Caco-2 (cell line): ENCODE results near the gene CREB3L2. TPM values are rescaled to one million over a fixed set of nuclear protein-coding genes. Genes with fewer than 3 reads are reported as not detected.
"Not testable (repeated sequence)": the region's sequence is repeated elsewhere in the genome, so short reads cannot be mapped to it uniquely, and the experiment has no call there.

ENCODE experiments used
- BruUV-seq: library from RNA; stranded (reverse); fragments of 400-500 nt; replicated peaks from 2 replicates; lab custom pipeline; 2021; lab: Mats Ljungman, UMichigan
- CTCF ChIA-PET: fragments of 300-600 bp; sonication (Branson Sonifier 250); formaldehyde crosslinking; loops from one replicate; lab custom pipeline; 2022; ENCODE audit warnings: antibody characterized with exemption; lab: Charles Lee
- POLR2A ChIA-PET: fragments of 300-600 bp; sonication (Branson Sonifier 250); formaldehyde crosslinking; loops from one replicate; lab custom pipeline; 2022; ENCODE audit warnings: antibody characterized with exemption; lab: Charles Lee
- DNase-seq, 2 experiments: peaks; one replicate each; pipeline versions ENCODE4 v3.0.0 to v3.0.0-alpha.2; 2020 to 2022
- H3K27me3 ChIP-seq: replicated peaks from 2 replicates; pipeline ENCODE4 v1.6.0; 2011; ENCODE audit warnings: low read length; ENCODE audit not compliant: control insufficient read depth, insufficient read depth
- H3K36me3 ChIP-seq: 2 replicates; pipeline ENCODE4 v1.5.1; 2011; ENCODE audit warnings: low read length; ENCODE audit not compliant: control insufficient read depth, insufficient read depth
- H3K4me1 ChIP-seq: fragments of 250-450 bp; sonication (Bioruptor Pico); 2 replicates; pipeline ENCODE4 v1.5.1; 2020; ENCODE audit warnings: mild to moderate bottlenecking
- H3K4me3 ChIP-seq: 2 replicates; pipeline ENCODE4 v1.5.1; 2011; ENCODE audit warnings: low read depth, mild to moderate bottlenecking, control low read depth, low read length
- H3K9me3 ChIP-seq: fragments of 250-450 bp; sonication (Bioruptor Pico); 2 replicates; pipeline ENCODE4 v1.5.1; 2020; ENCODE audit warnings: mild to moderate bottlenecking, moderate library complexity
- H3K27ac Mint-ChIP-seq: one replicate; pipeline ENCODE4 v1.8.0; 2022; ENCODE audit warnings: mixed read lengths; ENCODE audit not compliant: unreplicated experiment
- H3K27me3 Mint-ChIP-seq: one replicate; pipeline ENCODE4 v1.8.0; 2022; ENCODE audit warnings: mixed read lengths; ENCODE audit not compliant: insufficient read depth, unreplicated experiment
- H3K36me3 Mint-ChIP-seq: one replicate; pipeline ENCODE4 v1.8.0; 2022; ENCODE audit warnings: mild to moderate bottlenecking, mixed read lengths; ENCODE audit not compliant: insufficient read depth, unreplicated experiment
- H3K4me1 Mint-ChIP-seq: one replicate; pipeline ENCODE4 v1.8.0; 2022; ENCODE audit warnings: low read depth, mixed read lengths; ENCODE audit not compliant: unreplicated experiment
- H3K4me3 Mint-ChIP-seq: one replicate; pipeline ENCODE4 v1.8.0; 2022; ENCODE audit warnings: mild to moderate bottlenecking, moderate library complexity, mixed read lengths; ENCODE audit not compliant: unreplicated experiment
- H3K9me3 Mint-ChIP-seq: one replicate; pipeline ENCODE4 v1.8.0; 2022; ENCODE audit warnings: mixed read lengths; ENCODE audit not compliant: unreplicated experiment
- intact Hi-C: fragments of 100-400 bp; cut with micrococcal nuclease; formaldehyde crosslinking; loops from one replicate; pipeline ENCODE4 v1.10.0; 2022; ENCODE audit not compliant: unreplicated experiment
- total RNA-seq: library from RNA; stranded (reverse); gene quantifications from 2 replicates; pipeline ENCODE4 v1.2.3, GENCODE V29; 2022
- TF ChIP-seq, protein P1 (sequence below), 2 experiments: fragments of 200-600 bp in 1 of 2; IDR thresholded peaks; 1 replicate in 1 of 2; 2 replicates in 1 of 2; pipeline versions ENCODE4 v1.5.1 to v1.8.0; 2011 to 2022; ENCODE audit warnings: antibody characterized with exemption in 1 of 2, control low read depth in 1 of 2, inconsistent platforms in 1 of 2, low read depth in 1 of 2, low read length in 1 of 2, mild to moderate bottlenecking in 1 of 2, moderate library complexity in 1 of 2; ENCODE audit not compliant: insufficient read depth in 1 of 2, severe bottlenecking in 1 of 2, unreplicated experiment in 1 of 2

Gene CREB3L2
- total RNA-seq, 1 experiment from 2014 or later: 123 TPM

DNA sequence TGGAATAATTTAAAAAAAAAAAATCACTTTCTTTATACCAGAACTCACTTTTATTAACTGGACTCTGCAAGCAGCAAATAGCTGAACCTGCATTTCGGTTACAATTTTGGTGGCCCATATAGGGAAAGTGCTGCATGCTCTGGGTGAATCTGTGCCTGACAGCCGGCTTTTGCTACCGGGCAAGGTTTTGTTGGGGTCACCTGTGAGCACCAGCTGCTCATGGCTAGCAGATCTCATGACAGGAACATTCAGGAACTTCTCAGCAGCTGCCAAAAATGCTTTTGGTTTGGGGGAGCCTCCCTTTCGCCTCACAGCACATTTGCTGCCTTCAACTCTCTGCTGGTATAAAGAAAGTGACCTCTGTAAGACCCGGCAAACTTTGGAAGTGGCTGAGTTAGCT is 13.2 kb upstream of the CREB3L2 start:
- CTCF ChIA-PET: interaction anchor here (1.1 kb wide), 1 partner anchor 12 kb away, joined by 3 read pairs; no protein-coding TSS in a partner anchor

DNA sequence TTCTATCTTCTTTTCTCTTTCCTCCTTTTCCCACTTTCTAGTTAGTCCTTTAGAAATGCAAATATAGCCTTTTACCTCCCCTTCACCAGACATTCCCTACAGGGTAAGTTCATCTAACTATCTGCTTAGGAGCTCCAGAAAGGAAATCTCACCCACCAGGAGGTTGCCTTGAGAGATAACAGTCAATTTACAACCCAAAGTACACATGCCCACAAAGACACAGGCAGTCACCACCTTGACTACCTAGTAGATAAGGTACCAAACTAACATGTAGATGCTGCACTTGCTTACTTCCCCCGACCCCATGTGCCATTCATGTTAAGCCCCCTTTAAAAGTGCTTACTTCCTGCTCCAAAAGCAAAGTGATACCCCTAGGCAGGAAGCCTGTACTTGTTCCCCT is 12.8 kb upstream of the CREB3L2 start:
- Histone ChIP-seq H3K4me1 (no peaks in the 10 kb centered on the region), H3K9me3 (no peaks in the 10 kb centered on the region; the same call in 1 of the 2 replicates), H3K36me3 (no peaks in the 10 kb centered on the region), H3K4me3 (no peak overlapping the region), H3K27me3 (no peaks in the 10 kb centered on the region)
- Mint-ChIP-seq H3K4me3 (no peak overlapping the region), H3K4me1 (peaks cover 8% of the 10 kb centered on the region), H3K9me3 (peaks cover 15% of the 10 kb centered on the region), H3K27me3 (no peaks in the 10 kb centered on the region), H3K27ac (no peak overlapping the region), H3K36me3 (no peaks in the 10 kb centered on the region)
- CTCF ChIA-PET: interaction anchor here (1.1 kb wide), 1 partner anchor 11 kb away, joined by 3 read pairs; no protein-coding TSS in a partner anchor
- no TSS peak for BruUV-seq
- TF ChIP-seq, protein P1, sequence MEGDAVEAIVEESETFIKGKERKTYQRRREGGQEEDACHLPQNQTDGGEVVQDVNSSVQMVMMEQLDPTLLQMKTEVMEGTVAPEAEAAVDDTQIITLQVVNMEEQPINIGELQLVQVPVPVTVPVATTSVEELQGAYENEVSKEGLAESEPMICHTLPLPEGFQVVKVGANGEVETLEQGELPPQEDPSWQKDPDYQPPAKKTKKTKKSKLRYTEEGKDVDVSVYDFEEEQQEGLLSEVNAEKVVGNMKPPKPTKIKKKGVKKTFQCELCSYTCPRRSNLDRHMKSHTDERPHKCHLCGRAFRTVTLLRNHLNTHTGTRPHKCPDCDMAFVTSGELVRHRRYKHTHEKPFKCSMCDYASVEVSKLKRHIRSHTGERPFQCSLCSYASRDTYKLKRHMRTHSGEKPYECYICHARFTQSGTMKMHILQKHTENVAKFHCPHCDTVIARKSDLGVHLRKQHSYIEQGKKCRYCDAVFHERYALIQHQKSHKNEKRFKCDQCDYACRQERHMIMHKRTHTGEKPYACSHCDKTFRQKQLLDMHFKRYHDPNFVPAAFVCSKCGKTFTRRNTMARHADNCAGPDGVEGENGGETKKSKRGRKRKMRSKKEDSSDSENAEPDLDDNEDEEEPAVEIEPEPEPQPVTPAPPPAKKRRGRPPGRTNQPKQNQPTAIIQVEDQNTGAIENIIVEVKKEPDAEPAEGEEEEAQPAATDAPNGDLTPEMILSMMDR (IDR thresholded peaks at IDR 0.05; ENCODE audit: insufficient read depth in 1 of 2, low read depth in 1 of 2, low read length in 1 of 2, severe bottlenecking in 1 of 2, unreplicated experiment in 1 of 2): no peak
- POLR2A ChIA-PET: interaction anchor here (0.7 kb wide), 1 partner anchor 51 kb away, joined by 3 read pairs; no protein-coding TSS in a partner anchor
- intact Hi-C loops: no loop called here
- no peak for DNase-seq

More for the DNA sequence above, 13.2 kb upstream of the CREB3L2 start:
- peaks cover 15% of the 10 kb centered on the region for H3K9me3 Mint-ChIP-seq
- no peaks in the 10 kb centered on the region for H3K36me3 Mint-ChIP-seq
- intact Hi-C loops: no loop called here
- Histone ChIP-seq H3K9me3 (no peaks in the 10 kb centered on the region; the same call in 1 of the 2 replicates), H3K36me3 (no peaks in the 10 kb centered on the region), H3K27me3 (no peaks in the 10 kb centered on the region), H3K4me3 (no peak overlapping the region), H3K4me1 (no peaks in the 10 kb centered on the region)
- no peak overlapping the region for H3K4me3 Mint-ChIP-seq
- peaks cover 8% of the 10 kb centered on the region for H3K4me1 Mint-ChIP-seq
- H3K27me3 Mint-ChIP-seq: no peaks in the 10 kb centered on the region
- TF ChIP-seq, protein P1 (IDR thresholded peaks at IDR 0.05; ENCODE audit: insufficient read depth in 1 of 2, low read depth in 1 of 2, low read length in 1 of 2, severe bottlenecking in 1 of 2, unreplicated experiment in 1 of 2): no peak
- POLR2A ChIA-PET: interaction anchor here (0.7 kb wide), 1 partner anchor 51 kb away, joined by 3 read pairs; no protein-coding TSS in a partner anchor
- BruUV-seq: no TSS peak
- H3K27ac Mint-ChIP-seq: no peak overlapping the region
- no peak for DNase-seq

DNA sequence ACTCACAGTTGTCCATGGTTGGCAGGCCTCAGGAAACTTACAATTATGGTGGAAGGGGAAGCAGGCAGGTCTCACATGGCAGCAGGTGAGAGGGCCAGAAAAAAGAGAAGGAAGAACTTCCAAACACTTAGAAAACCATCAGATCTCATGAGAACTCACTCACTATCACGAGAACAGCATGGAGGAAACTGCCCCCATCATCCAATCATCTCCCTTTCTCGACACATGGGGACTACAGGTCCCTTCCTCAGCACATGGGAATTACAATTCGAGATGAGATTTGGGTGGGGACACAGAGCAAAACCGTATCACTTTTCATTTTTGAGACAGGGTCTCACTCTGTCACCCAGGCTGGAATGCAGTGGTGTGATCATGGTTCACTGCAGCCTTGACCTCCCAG is 12.3 kb upstream of the CREB3L2 start:
- H3K4me3 ChIP-seq, H3K36me3 ChIP-seq, H3K4me3 Mint-ChIP-seq, H3K4me1 Mint-ChIP-seq, BruUV-seq, CTCF ChIA-PET, H3K4me1 ChIP-seq, POLR2A ChIA-PET, intact Hi-C loops, H3K9me3 ChIP-seq, H3K27me3 ChIP-seq, H3K27ac Mint-ChIP-seq, H3K36me3 Mint-ChIP-seq, DNase-seq, H3K27me3 Mint-ChIP-seq: not testable (repeated sequence)
- peaks cover 15% of the 10 kb centered on the region for H3K9me3 Mint-ChIP-seq
